ENCODE results near the gene TAGLN2. TPM values are rescaled to one million over a fixed set of nuclear protein-coding genes. Genes with fewer than 3 reads are reported as not detected.

TAGLN2 gene
- total RNA-seq, 1 donor from 2014 or later = 265 TPM

Other genes starting within 250 kb of the TAGLN2 start
- gene CRP, start 210.9 kb downstream of the TAGLN2 start, total RNA-seq = not detected in 2 replicates
- gene DUSP23, start 144.5 kb downstream of the TAGLN2 start, total RNA-seq = 53.5 and 72.7 TPM in 2 replicates
- 0.13 TPM in 1 of 2 replicates, not detected in the other for gene FCRL6, start 123.1 kb downstream of the TAGLN2 start, total RNA-seq
- gene SLAMF8, start 98.6 kb downstream of the TAGLN2 start, total RNA-seq = not detected in 2 replicates
- gene VSIG8, start 62.9 kb downstream of the TAGLN2 start, total RNA-seq = not detected in 2 replicates
- 0.53 and 0.90 TPM in 2 replicates for gene CFAP45, start 25.3 kb downstream of the TAGLN2 start, total RNA-seq
- 6.3 and 16.8 TPM in 2 replicates for gene IGSF9, start 20.1 kb upstream of the TAGLN2 start, total RNA-seq
- gene SLAMF9, start 28.7 kb upstream of the TAGLN2 start, total RNA-seq = 10.0 and 16.6 TPM in 2 replicates
- gene PIGM, start 106.5 kb upstream of the TAGLN2 start, total RNA-seq = 1.9 and 2.1 TPM in 2 replicates
- not detected in 2 replicates for gene KCNJ10, start 144.7 kb upstream of the TAGLN2 start, total RNA-seq
- under 0.01 and 0.13 TPM in 2 replicates for gene KCNJ9, start 156.0 kb upstream of the TAGLN2 start, total RNA-seq
- gene IGSF8, start 173.1 kb upstream of the TAGLN2 start, total RNA-seq = 42.6 and 57.0 TPM in 2 replicates
- gene ATP1A2, start 190.3 kb upstream of the TAGLN2 start, total RNA-seq = not detected in 2 replicates
- not detected in 2 replicates for gene ATP1A4, start 226.1 kb upstream of the TAGLN2 start, total RNA-seq

Measured in bronchial epithelial cell (primary cell).